B cell (primary cell): Measurements from ENCODE around the gene MSLN.

Source experiments
- CTCF ChIP-seq: fragments of 200-600 bp; IDR thresholded peaks from one replicate; pipeline ENCODE4 v1.8.0; 2022; ENCODE audit warnings: antibody characterized with exemption, mild to moderate bottlenecking
- EZH2 ChIP-seq: IDR thresholded peaks from 2 replicates; pipeline ENCODE4 v1.6.1; 2012; ENCODE audit warnings: borderline replicate concordance, low read depth, mild to moderate bottlenecking, moderate library complexity, low read length; ENCODE audit not compliant: insufficient read depth, poor library complexity, severe bottlenecking

GRCh38 chr16:787978-788398 is 27.5 kb downstream of the MSLN start, which contains the start of gene RPUSD1:
- TF ChIP-seq CTCF (no peak), EZH2 (no peak)
